Stimulated activated CD8-positive, alpha-beta memory T cell treated with anti-CD3 and anti-CD28 coated beads, Interleukin-12 subunit alpha, Interleukin-12 subunit beta, amount 100 ng/mL, for 1 hour (primary cell): ENCODE measurements around the gene C1QL4.
A peak's percentile ranks its signal among the peaks of the same experiment; 100 is the strongest.
"Not testable (repeated sequence)": the region's sequence is repeated elsewhere in the genome, so short reads cannot be mapped to it uniquely, and the experiment has no call there.

Experiments
- DNase-seq: peaks from one replicate; pipeline ENCODE4 v3.0.0-alpha.2; 2020; ENCODE audit warnings: low read depth

The C1QL4 gene

GRCh38 chr12:49333778-49334177, 3.2 kb downstream of the C1QL4 start:
- not testable (repeated sequence) for DNase-seq

- no peak for DNase-seq
Measured at GRCh38 chr12:49332891-49333371, 4.1 kb downstream of the C1QL4 start.

DNA sequence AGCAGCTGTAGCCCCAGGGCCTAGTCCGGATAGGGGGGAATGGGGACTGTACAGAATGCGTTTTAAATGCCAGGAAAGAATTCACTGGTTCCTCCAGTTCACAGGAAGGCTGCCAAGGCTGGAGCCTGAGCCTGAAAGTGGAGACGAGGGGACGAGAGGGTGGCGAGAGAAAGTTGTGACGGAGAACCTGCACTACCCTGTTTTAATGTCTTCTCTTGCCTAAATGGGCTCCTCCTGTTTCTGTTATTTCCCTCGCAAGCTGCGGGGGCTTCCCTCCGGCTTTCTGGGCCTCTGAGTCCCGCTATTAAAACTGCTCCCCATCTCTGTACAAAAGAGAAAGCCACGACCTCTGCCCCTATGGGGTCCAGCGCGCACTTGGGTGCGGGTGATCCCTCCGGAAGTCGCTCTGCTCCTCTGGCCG, 4.5 kb downstream of the C1QL4 start:
- no peak for DNase-seq

DNA sequence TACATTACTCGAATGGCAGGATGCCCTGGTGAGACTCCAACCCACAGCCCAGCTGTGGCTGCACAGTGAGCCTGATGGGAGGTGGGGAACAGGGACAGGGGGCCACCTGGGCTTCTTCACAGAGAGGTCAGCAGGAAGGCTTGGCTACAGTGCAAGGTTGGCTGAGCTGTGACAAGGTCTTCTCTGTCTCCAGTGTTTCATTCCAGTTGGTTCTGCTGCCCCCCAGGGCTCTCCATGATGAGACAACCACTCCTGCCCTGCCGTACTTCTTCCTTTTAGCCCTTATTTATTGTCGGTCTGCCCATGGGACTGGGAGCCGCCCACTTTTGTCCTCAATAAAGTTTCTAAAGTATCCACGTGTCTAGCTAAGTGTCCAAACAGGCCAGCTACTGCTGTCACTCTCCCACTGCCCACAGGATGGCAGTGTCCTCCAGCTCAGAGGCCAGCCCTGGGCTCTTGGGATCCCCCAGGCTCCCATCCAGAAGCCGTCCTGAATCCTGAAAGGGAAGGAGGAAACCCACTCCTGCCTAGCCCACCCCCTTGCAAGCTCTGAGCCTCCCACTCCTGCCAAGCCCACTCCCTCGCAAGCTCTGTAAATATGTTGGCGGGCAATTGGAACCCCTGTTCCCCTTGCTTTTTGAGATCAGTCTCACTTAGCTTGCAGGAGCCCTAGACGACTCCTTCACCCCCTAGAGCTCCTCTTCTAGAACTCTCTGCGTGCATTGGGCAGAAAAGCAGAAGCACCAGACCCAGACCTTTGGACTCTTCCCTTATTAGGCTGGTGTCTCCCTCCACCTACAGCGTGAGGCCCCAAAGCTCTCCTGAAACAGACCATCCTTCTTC, 5.4 kb downstream of the C1QL4 start:
- no peak for DNase-seq

DNA sequence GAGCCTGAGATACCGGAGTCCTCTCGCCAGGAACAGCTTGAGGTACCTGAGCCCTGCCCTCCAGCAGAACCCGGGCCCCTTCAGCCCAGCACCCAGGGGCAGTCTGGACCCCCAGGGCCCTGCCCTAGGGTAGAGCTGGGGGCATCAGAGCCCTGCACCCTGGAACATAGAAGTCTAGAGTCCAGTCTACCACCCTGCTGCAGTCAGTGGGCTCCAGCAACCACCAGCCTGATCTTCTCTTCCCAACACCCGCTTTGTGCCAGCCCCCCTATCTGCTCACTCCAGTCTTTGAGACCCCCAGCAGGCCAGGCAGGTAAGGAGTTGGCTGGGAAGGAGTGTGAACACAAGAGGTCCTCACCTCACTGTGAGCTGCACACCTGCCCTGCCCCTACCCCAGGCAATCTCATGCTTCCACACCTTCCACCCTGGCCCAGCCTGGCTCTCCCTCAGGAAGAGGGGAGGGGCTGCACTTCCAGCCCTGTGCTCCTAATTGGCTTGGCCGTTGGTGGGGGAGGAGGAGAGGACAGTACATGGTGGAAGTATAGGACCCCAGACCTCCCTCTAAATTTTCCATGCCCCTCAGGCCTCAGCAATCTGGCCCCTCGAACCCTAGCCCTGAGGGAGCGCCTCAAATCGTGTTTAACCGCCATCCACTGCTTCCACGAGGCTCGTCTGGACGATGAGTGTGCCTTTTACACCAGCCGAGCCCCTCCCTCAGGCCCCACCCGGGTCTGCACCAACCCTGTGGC, 6.2 kb downstream of the C1QL4 start:
- no peak for DNase-seq

DNA sequence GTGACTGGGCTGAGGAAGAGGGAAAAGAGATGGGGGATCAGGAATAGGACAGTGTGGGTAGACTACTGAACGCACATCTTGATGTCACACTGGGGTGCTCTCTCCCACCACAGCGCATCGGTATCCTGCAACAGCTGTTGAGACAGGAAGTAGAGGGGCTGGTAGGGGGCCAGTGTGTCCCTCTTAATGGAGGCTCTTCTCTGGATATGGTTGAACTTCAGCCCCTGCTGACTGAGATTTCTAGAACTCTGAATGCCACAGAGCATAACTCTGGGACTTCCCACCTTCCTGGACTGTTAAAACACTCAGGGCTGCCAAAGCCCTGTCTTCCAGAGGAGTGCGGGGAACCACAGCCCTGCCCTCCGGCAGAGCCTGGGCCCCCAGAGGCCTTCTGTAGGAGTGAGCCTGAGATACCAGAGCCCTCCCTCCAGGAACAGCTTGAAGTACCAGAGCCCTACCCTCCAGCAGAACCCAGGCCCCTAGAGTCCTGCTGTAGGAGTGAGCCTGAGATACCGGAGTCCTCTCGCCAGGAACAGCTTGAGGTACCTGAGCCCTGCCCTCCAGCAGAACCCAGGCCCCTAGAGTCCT, 6.9 kb downstream of the C1QL4 start:
- DNase-seq = no peak

DNA sequence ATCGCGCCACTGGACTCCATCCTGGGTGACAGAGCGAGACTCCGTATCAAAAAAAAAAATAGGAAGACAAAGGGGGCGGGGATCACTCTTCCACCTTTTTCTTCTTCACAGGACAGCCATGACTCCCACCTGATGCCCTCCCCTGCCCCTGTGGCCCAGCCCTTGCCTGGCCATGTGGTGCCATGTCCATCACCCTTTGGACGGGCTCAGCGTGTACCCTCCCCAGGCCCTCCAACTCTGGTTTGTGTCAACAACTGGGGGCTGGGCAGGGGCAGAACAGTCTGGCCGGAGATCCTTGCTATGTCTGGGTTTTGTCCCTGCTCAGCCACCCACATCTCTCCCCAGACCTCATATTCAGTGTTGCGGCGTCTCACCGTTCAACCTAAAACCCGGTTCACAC, 8.2 kb downstream of the C1QL4 start:
- DNase-seq = no peak

- no peak for DNase-seq
Measured at GRCh38 chr12:49327887-49328286, 9.1 kb downstream of the C1QL4 start.

DNA sequence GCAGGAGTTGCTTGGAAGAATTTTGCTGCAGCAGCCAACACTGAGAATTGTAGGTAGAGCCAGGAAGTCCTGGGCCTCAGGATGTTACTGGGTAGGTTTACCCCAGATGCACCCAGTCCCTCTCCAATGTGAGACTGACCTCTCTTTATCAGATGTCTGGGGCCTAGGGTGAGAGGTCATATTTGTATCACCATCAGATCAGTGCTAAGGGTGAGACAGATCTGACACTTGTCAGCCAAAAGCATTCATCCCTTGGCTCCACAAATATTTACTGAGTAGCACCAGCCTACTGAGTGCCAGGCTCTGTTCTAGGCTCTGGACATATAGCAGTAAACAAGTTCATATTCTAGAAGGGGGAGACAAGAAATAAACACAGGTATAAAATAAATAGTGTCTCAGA, 9.6 kb downstream of the C1QL4 start:
- DNase-seq = no peak

GRCh38 chr12:49325606-49326005, 11.4 kb downstream of the C1QL4 start:
- no peak for DNase-seq

GRCh38 chr12:49323524-49324097, 13.4 kb downstream of the C1QL4 start:
- no peak for DNase-seq

- peak; percentile 95 for DNase-seq
Measured at GRCh38 chr12:49322708-49323523, 14.1 kb downstream of the C1QL4 start, which contains the start of gene TROAP. Gene TROAP, plus strand, starts transcription at chr12:49323255. Its CDS starts 354 bp downstream, at chr12:49323609.

DNA sequence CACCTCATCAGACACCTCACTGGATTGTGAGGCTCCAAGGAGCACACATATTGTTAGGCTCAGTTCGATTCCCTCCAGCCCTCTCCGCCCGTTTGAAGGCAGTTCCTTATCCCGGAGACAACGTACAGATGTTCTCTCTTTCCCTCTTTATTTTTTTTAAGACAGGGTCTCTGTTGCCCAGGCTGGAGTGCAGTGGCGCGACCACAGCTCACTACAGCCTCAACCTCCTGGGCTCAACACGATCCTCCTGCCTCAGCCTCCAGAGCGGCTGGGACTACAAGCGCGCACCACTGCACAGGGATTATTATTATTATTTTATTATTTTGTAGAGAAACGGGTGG, 14.7 kb downstream of the C1QL4 start:
- DNase-seq = no peak

DNA sequence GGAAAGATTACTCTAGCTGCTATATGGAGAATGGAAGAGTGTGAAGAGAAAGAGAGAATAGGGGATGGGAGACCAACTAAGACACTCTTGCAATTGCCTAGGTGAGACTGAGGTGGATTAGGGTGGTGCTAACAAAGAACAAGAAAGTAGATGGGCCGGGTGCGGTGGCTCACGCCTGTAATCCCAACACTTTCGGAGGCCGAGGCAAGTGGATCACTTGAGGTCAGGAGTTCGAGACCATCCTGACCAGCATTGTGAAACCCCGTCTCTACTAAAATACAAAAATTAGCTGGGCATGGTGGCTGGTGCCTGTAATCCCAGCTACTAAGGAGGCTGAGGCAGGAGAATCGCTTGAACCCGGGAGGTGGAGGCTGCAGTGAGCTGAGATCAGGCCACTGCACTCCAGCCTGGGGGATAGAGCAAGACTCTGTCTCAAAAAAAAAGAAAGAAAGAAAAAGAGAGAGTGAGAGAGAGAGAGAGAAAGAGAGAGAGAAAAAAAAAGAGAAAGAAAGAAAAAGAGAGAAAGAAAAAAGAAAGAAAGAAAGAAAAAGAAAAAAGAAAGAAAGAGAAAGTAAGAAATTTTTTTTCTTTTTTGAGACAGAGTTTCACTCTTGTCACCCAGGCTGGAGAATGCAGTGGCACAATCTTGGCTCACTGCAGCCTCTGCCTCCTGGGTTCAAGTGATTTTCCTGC, 16.4 kb downstream of the C1QL4 start:
- not testable (repeated sequence) for DNase-seq

DNA sequence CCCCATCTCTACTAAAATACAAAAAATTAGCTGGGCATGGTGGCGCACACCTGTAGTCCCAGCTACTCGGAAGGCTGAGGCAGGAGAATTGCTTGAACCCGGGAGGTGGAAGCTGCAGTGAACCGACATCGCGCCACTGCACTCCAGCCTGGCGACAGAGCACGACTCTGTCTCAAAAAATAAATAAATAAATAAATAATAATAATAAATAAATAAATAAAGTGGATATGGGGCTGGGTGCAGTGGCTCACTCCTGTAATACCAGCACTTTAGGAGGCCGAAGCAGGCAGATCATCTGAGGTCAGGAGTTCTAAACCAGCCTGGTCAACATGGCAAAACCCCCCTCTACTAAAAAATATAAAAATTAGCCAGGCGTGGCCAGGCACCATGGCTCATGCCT, 19.9 kb downstream of the C1QL4 start:
- not testable (repeated sequence) for DNase-seq

DNA sequence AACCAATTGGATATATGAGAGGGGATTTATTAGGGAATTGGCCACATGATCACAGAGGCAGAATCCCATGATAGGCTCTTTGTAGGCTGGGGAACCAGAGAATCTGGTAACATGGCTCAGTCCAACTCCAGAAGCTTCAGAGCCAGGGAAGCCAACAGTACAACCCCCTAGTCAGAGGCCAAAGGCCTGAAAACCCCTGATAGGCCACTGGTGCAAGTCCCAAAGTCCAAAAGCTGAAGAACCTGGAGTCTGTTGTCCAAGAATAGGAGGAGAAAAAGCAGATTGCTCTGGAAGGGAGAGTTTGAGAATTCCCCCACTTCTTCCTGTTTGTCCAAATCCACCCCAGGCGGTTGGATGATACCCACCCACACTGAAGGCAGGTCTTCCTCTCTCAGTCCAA, 22.2 kb downstream of the C1QL4 start:
- no peak for DNase-seq

- DNase-seq = not testable (repeated sequence)
Measured at GRCh38 chr12:49310451-49311000, 26.5 kb downstream of the C1QL4 start.

DNA sequence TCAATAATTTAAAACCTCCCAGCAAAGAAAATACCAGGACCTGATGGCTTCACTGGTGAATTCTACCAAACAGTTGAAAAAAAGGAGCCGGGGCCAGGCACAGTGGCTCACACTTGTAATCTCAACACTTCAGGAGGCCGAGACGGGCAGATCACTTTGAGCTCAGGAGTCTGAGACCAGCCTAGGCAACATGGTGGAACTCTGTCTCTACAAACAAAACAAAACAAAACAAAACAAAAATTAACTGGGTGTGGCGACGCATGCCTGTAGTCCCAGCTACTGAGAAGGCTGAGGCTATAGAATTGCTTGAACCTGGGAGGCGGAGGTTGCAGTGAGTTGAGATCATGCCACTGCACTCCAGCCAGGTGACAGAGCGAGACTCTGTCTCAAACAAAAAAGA, 27.6 kb downstream of the C1QL4 start:
- DNase-seq = no peak

GRCh38 chr12:49305762-49306510, 31.1 kb downstream of the C1QL4 start:
- DNase-seq = no peak

- DNase-seq = no peak
Measured at GRCh38 chr12:49304161-49304560, 32.8 kb downstream of the C1QL4 start.
